ENCODE data around the gene AGAP1. TPM values are rescaled to one million over a fixed set of nuclear protein-coding genes. Genes with fewer than 3 reads are reported as not detected.

Gene AGAP1
- total RNA-seq, 6 experiments from 2014 or later: 14.1 to 16.0 (median 15.1) TPM

GRCh38 chr2:235541838-235542549 lies 48.2 kb downstream of the AGAP1 start:
- peaks cover 1% of the 10 kb centered on the region; the same call in 1 of the 2 replicates for H3K36me3 Mint-ChIP-seq (ENCODE audit: low read depth)
- DNase-seq: no peak
- H3K27me3 Mint-ChIP-seq (ENCODE audit: insufficient read depth): peaks cover 2% of the 10 kb centered on the region; the same call in 1 of the 2 replicates
- H3K9me3 Mint-ChIP-seq: no peaks in the 10 kb centered on the region
- no peak overlapping the region for H3K27ac Mint-ChIP-seq
- no peak for TF ChIP-seq CTCF (IDR thresholded peaks at IDR 0.05)
- no peak overlapping the region for H3K4me3 Mint-ChIP-seq
- no peaks in the 10 kb centered on the region for H3K4me1 Mint-ChIP-seq (ENCODE audit: low read depth)

- H3K27ac Mint-ChIP-seq: no peak overlapping the region
- no peak overlapping the region for H3K4me3 Mint-ChIP-seq
- no peaks in the 10 kb centered on the region for H3K4me1 Mint-ChIP-seq (ENCODE audit: low read depth)
- H3K36me3 Mint-ChIP-seq (ENCODE audit: low read depth): no peaks in the 10 kb centered on the region
- no peak for DNase-seq
- H3K27me3 Mint-ChIP-seq (ENCODE audit: insufficient read depth): peaks cover 2% of the 10 kb centered on the region; the same call in 1 of the 2 replicates
- H3K9me3 Mint-ChIP-seq: no peaks in the 10 kb centered on the region
- no peak for TF ChIP-seq CTCF (IDR thresholded peaks at IDR 0.05)
Measured at GRCh38 chr2:235542733-235543127, 48.9 kb downstream of the AGAP1 start.

- no peak for TF ChIP-seq CTCF (IDR thresholded peaks at IDR 0.05)
- no peak overlapping the region for H3K27ac Mint-ChIP-seq
- H3K4me1 Mint-ChIP-seq (ENCODE audit: low read depth): no peaks in the 10 kb centered on the region
- no peaks in the 10 kb centered on the region for H3K36me3 Mint-ChIP-seq (ENCODE audit: low read depth)
- no peaks in the 10 kb centered on the region for H3K9me3 Mint-ChIP-seq
- DNase-seq: no peak
- no peak overlapping the region for H3K4me3 Mint-ChIP-seq
- H3K27me3 Mint-ChIP-seq (ENCODE audit: insufficient read depth): peaks cover 2% of the 10 kb centered on the region; the same call in 1 of the 2 replicates
Measured at GRCh38 chr2:235543128-235543750, 49.4 kb downstream of the AGAP1 start.

GRCh38 chr2:235543851-235544688 lies 50.2 kb downstream of the AGAP1 start:
- Mint-ChIP-seq H3K27ac (no peak overlapping the region), H3K4me1 (ENCODE audit: low read depth) (no peaks in the 10 kb centered on the region), H3K4me3 (no peak overlapping the region), H3K27me3 (ENCODE audit: insufficient read depth) (peaks cover 2% of the 10 kb centered on the region; the same call in 1 of the 2 replicates), H3K36me3 (ENCODE audit: low read depth) (no peaks in the 10 kb centered on the region), H3K9me3 (no peaks in the 10 kb centered on the region)
- no peak for TF ChIP-seq CTCF (IDR thresholded peaks at IDR 0.05)
- no peak for DNase-seq

GRCh38 chr2:235544689-235544969 lies 50.8 kb downstream of the AGAP1 start:
- Mint-ChIP-seq H3K36me3 (ENCODE audit: low read depth) (no peaks in the 10 kb centered on the region), H3K9me3 (no peaks in the 10 kb centered on the region), H3K27ac (no peak overlapping the region), H3K4me3 (no peak overlapping the region), H3K27me3 (ENCODE audit: insufficient read depth) (peaks cover 2% of the 10 kb centered on the region; the same call in 1 of the 2 replicates), H3K4me1 (ENCODE audit: low read depth) (no peaks in the 10 kb centered on the region)
- no peak for TF ChIP-seq CTCF (IDR thresholded peaks at IDR 0.05)
- DNase-seq: no peak

Data from HFFc6 (cell line).